Esophagus (tissue), 2 donors: ENCODE data around the gene GNA15. TPM values are rescaled to one million over a fixed set of nuclear protein-coding genes. Genes with fewer than 3 reads are reported as not detected.

Experiments used
- H3K27ac ChIP-seq, 2 donors: one replicate each; pipeline ENCODE4 v1.5.1; 2013; ENCODE audit warnings: low read depth in 2 of 2, mild to moderate bottlenecking in 2 of 2, inconsistent platforms in 1 of 2, low read length in 1 of 2, moderate library complexity in 1 of 2
- H3K27me3 ChIP-seq, 2 donors: one replicate each; pipeline ENCODE4 v1.6.1; 2013; ENCODE audit warnings: low read length in 2 of 2, control low read depth in 1 of 2, mild to moderate bottlenecking in 1 of 2; ENCODE audit not compliant: insufficient read depth in 2 of 2, control insufficient read depth in 1 of 2
- H3K36me3 ChIP-seq, 2 donors: one replicate each; pipeline ENCODE4 v1.6.1; 2013; ENCODE audit warnings: low read length in 1 of 2; ENCODE audit not compliant: control insufficient read depth in 2 of 2, insufficient read depth in 2 of 2
- H3K4me1 ChIP-seq, 2 donors: one replicate each; pipeline ENCODE4 v1.6.1; 2013; ENCODE audit warnings: low read length in 1 of 2; ENCODE audit not compliant: control insufficient read depth in 2 of 2, insufficient read depth in 2 of 2
- H3K4me3 ChIP-seq, 2 donors: one replicate each; pipeline ENCODE4 v1.5.1; 2013; ENCODE audit warnings: low read length in 2 of 2, mild to moderate bottlenecking in 2 of 2, low read depth in 1 of 2, moderate library complexity in 1 of 2
- H3K9me3 ChIP-seq, 2 donors: one replicate each; pipeline ENCODE4 v1.6.1; 2013; ENCODE audit warnings: mild to moderate bottlenecking in 2 of 2, low read depth in 1 of 2, low read length in 1 of 2, moderate library complexity in 1 of 2; ENCODE audit not compliant: control insufficient read depth in 2 of 2, insufficient read depth in 1 of 2
- whole genome bisulfite sequencing, 2 donors: extraction: QIAGEN DNeasy Blood & Tissue Kit; methylation state at CpG; one replicate each; pipeline ENCODE4 v1.1.7; 2013; 5-methylcytosine and 5-hydroxymethylcytosine counted together
- polyA plus RNA-seq, 2 donors: library from polyadenylated mRNA; stranded (reverse); fragments of 200-250 nt; gene quantifications; one replicate each; pipeline ENCODE4 v1.2.3, GENCODE V29; 2013
- donor health status: healthy with polysubstance abuse.
- donor health status: Bipolar disorder and iron deficiency.

GNA15 gene
- polyA plus RNA-seq, 2 donors = 118 to 135 TPM

DNA sequence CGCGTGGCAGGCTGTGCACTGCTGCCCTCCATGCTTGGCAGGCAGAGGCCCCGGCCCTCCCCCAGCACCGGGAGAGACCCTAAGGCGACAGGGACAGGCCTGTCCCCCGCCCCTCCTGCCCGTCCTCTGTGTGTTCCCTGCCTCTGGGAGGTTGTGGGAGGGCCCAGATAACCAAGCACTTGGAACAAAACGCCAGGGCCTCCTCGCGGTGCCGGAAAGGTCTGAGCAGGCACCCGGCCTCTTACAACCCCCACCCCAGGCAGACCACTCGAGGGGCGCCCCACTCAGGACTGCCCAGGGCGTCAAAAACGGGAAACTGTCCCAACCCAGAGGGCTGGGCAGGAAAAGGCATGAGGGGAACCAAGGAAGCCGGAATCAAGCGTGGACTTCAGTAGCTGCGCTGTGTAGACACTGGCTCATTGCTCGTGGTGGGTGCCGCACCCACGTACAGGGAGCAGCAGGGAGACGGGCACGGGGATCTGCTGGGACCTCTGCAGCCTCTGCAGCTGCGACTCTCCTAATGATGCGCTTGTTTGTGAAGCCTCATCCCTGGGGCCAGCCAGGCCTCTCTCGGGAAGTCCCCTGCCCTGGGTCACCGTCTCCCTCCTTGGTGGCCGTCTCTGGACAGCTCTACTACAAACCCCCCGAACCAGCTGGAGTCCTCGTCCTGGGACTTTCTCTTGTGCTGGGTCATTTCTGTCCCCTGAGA is 21.7 kb upstream of the GNA15 start:
- Histone ChIP-seq H3K27ac (no peak overlapping the region), H3K4me3 (no peak overlapping the region), H3K9me3 (no peaks in the 10 kb centered on the region), H3K27me3 (no peaks in the 10 kb centered on the region), H3K4me1 (peaks cover 0 to 3% of the 10 kb centered on the region in 2 donors), H3K36me3 (peaks cover 5 to 45% of the 10 kb centered on the region in 2 donors)
- 84 to 85% methylated on average over 31 of the region's 31 CpGs for WGBS, 2 donors

DNA sequence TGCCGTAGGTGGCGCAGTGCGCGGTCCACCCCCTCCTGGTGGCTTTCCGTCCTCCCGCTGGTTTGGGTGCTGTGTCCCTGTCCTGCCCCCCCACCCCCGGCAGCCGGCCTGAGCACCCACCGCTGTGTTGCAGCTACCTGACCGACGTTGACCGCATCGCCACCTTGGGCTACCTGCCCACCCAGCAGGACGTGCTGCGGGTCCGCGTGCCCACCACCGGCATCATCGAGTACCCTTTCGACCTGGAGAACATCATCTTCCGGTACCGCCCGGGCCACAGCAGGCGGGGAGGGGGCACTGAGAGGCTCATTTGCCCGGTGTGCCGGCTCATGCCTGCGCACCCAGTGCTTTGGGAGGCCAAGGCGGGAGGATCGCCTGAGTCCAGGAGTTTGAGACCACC is 21.0 kb upstream of the GNA15 start:
- 94 to 95% methylated on average over 29 of the region's 29 CpGs for WGBS, 2 donors
- Histone ChIP-seq H3K27ac (no peak overlapping the region), H3K27me3 (no peaks in the 10 kb centered on the region), H3K4me3 (no peak overlapping the region), H3K36me3 (peaks cover 5 to 49% of the 10 kb centered on the region in 2 donors), H3K9me3 (no peaks in the 10 kb centered on the region), H3K4me1 (peaks cover 0 to 1% of the 10 kb centered on the region in 2 donors)

DNA sequence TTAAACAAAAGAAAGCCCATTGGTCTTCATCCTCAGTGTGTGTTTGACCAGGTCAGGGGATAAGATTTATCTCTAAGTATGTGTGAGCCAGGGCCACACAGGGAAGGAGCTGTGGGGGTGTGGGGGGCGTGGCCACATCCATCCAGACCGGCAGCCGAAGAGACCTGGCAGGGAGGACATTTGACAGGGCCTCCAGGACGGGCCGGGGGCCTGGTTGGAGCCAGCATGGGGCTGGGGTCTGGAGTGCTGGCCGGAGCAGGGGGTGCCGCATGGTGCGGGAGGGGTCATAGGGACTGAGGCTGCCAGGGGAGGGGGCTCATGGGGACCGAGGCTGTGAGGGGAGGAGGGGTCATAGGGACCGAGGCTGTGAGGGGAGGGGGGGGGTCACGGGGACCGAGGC is 20.4 kb upstream of the GNA15 start:
- no peaks in the 10 kb centered on the region for H3K9me3 ChIP-seq
- no peaks in the 10 kb centered on the region for H3K4me1 ChIP-seq
- WGBS, 2 donors = 76 to 83% methylated on average over 11 to 12 of the region's 12 CpGs
- H3K27me3 ChIP-seq = no peaks in the 10 kb centered on the region
- no peak overlapping the region for H3K4me3 ChIP-seq
- peaks cover under 1 to 52% of the 10 kb centered on the region in 2 donors for H3K36me3 ChIP-seq
- H3K27ac ChIP-seq = no peak overlapping the region

DNA sequence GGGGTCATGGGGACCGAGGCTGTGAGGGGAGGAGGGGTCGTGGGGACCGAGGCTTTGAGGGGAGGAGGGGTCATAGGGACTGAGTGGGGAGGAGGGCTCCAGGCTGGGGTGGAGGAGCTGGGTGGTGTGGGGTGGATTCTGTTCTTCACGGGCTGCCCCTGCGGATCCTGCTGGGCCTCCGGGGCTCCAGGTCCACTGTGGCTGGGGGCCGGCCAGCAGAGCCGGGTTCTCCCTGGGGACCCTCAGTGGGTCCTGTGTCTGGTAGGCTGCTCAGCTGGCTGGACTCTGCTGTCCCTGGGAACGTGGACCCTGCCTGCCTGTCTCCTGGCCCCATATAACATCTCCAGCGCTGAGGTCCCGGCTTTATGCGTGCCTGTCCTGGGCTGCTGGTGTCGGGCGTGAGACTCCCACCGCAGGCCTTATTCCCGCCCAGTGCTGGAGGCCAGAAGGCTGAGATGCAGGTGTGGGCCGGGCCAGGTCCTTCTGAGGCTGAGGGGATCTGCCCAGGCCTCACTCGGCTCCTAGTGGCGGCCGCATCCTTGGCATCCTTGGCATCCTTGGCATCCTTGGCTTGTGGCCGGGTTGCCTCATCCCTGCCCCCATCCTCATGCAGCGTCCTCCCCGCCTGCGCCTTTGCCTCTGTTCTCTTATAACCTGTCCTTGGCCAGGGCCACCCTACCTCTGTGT is 19.8 kb upstream of the GNA15 start:
- H3K4me3 ChIP-seq = no peak overlapping the region
- H3K27me3 ChIP-seq = no peaks in the 10 kb centered on the region
- H3K36me3 ChIP-seq = peaks cover 0 to 55% of the 10 kb centered on the region in 2 donors
- WGBS, 2 donors = 81 to 82% methylated on average over 19 to 24 of the region's 24 CpGs
- H3K9me3 ChIP-seq = no peaks in the 10 kb centered on the region
- no peak overlapping the region for H3K27ac ChIP-seq
- H3K4me1 ChIP-seq = no peaks in the 10 kb centered on the region

DNA sequence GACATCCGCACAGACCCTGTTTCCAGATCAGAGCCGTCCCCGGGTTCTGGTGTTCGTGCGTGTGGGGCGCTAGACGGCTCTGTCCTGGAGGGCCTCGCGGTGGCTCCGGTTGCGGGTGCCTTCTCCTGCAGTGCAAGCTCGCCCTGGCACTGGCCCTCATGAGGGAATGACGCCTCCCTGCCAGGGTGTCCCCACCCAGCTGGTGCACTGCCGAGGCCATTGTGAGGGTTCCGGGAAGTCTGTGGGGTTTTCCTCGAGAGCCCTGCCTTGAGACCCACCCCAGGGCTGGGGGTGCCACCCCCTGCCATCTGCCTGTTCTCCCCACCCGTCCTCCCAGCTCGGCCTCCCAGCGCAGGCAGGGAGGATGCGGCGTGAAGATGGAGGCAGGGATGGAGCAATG is 19.2 kb upstream of the GNA15 start:
- H3K4me3 ChIP-seq = no peak overlapping the region
- no peaks in the 10 kb centered on the region for H3K27me3 ChIP-seq
- H3K36me3 ChIP-seq = peaks cover 0 to 53% of the 10 kb centered on the region in 2 donors
- no peaks in the 10 kb centered on the region for H3K9me3 ChIP-seq
- no peak overlapping the region for H3K27ac ChIP-seq
- no peaks in the 10 kb centered on the region for H3K4me1 ChIP-seq
- WGBS, 2 donors = 79 to 87% methylated on average over 21 of the region's 21 CpGs

DNA sequence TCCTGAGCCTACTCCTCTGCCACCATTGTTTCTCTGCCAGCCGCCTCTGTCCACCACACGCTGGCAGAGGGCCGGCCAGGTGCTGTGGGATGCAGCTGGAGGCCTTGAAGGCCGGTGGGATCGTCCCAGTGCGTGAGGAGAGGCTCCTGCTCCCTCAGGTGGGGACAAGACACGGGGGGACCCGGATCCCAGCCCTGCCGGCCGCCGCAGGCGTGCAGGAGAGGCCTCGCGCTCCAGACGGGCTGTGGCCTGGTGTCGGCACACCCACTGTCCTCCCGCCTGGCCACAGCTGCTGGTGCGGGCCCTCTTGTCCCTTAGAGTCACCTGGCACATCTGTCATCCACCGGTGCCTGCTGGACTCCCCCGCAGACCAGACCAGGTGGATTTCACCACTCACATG is 18.1 kb upstream of the GNA15 start:
- WGBS, 2 donors = 89 to 90% methylated on average over 16 to 20 of the region's 20 CpGs
- Histone ChIP-seq H3K36me3 (peaks cover 0 to 61% of the 10 kb centered on the region in 2 donors), H3K27me3 (no peaks in the 10 kb centered on the region), H3K27ac (no peak overlapping the region), H3K4me3 (no peak overlapping the region), H3K9me3 (no peaks in the 10 kb centered on the region), H3K4me1 (no peaks in the 10 kb centered on the region)

DNA sequence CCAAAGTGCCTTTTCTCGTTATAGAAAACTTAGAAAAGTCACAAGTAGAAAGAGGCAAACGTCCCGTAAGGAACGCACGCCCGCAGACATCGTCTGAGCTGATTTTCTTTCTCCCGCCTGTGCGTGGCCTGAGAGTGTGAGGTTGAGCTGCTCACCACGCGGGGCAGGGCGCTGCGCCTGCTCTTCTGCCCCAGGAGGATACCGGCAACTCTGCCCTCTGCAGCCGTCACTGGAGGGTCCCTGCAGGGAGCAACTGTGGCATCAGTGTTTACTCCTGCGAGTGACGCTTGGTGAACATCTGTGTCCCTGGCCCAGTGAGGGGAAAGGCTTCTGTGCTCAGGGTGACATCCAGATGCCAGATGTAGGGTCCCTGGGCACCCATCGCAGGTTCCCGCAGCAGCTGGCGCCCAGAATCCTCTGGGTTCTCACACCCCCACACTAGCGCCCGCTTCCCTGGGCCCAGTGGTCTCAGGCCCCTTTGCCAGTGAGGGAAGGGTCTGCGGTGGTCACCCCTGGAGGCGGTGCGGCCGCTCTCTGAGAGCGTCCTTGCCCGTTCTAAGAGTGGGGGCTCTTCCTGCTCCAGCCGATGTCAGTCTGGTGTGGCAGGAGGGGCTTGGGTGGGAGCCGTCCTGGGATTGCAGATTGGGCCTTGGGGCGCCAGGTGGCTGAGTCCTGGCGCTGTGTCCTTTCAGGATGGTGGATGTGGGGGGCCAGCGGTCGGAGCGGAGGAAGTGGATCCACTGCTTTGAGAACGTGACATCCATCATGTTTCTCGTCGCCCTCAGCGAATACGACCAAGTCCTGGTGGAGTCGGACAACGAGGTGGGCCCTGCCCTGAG is 17.4 kb upstream of the GNA15 start:
- no peak overlapping the region for H3K27ac ChIP-seq
- H3K4me3 ChIP-seq = no peak overlapping the region
- WGBS, 2 donors = 91% methylated on average over 42 of the region's 42 CpGs
- no peaks in the 10 kb centered on the region for H3K4me1 ChIP-seq
- H3K36me3 ChIP-seq = peaks cover 0 to 64% of the 10 kb centered on the region in 2 donors
- H3K27me3 ChIP-seq = no peaks in the 10 kb centered on the region
- H3K9me3 ChIP-seq = no peaks in the 10 kb centered on the region

DNA sequence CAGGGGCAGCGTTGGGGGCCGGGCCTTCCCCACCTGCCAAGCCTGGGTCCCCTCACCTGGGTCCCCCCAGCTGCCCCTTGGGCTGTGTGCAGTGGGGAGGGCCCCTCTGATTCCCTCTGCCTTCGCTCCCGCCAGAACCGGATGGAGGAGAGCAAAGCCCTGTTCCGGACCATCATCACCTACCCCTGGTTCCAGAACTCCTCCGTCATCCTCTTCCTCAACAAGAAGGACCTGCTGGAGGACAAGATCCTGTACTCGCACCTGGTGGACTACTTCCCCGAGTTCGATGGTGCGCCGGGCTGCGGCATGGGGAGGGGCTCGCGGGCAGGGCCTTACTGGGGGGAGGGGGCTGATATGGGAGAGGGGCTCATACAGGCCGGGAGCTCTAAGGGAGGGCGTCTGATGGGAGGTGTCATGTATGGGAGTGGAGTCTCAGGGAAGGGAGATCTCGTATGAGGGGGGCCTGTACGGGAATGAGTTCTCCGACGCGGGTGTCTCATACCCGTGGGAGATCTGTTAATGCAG is 16.7 kb upstream of the GNA15 start:
- Histone ChIP-seq H3K27me3 (no peaks in the 10 kb centered on the region), H3K27ac (no peak overlapping the region), H3K36me3 (peaks cover 0 to 59% of the 10 kb centered on the region in 2 donors), H3K4me3 (no peak overlapping the region), H3K4me1 (no peaks in the 10 kb centered on the region), H3K9me3 (no peaks in the 10 kb centered on the region)
- WGBS, 2 donors = 92% methylated on average over 23 of the region's 23 CpGs

DNA sequence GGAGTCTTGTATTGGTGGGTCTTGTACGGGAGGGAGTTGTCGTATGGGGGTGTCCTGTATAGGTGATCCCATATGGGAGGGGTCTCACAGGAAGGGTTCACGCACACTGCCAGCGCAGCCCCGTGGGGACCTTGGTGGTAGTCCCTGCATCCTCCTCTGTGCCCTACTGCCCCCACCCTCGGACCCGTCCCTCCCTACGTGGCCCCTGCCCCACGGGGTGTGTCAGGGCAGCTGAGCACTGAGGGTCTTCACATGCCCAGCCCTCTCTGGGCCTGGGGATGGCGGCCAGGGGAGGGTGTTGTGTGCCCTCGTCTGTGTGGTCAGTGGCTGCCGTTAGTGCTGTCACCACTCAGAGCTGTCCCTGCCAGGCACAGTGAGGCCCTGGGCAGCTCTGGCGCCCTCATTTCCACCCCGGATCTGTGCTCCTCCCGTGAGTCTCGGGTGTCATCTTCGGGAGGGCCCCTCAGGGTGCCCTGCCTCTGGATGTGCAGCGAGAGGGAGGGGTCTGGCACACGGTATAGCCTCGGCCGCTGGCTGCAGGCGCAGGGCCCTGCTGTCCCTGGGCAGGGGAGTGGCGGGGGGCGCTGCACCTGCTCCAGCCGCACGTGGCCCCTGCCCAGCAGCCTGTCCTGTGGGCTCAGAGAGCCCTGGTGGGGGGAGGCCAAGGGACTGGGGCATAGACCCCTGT is 16.0 kb upstream of the GNA15 start:
- Histone ChIP-seq H3K4me3 (no peak overlapping the region), H3K36me3 (peaks cover 0 to 56% of the 10 kb centered on the region in 2 donors), H3K27me3 (no peaks in the 10 kb centered on the region), H3K9me3 (no peaks in the 10 kb centered on the region), H3K4me1 (no peaks in the 10 kb centered on the region), H3K27ac (no peak overlapping the region)
- 84 to 87% methylated on average over 23 to 26 of the region's 26 CpGs for WGBS, 2 donors
